ENCODE data around the gene MKKS.
"Not testable (repeated sequence)": the region's sequence is repeated elsewhere in the genome, so short reads cannot be mapped to it uniquely, and the experiment has no call there.

MKKS gene

DNA sequence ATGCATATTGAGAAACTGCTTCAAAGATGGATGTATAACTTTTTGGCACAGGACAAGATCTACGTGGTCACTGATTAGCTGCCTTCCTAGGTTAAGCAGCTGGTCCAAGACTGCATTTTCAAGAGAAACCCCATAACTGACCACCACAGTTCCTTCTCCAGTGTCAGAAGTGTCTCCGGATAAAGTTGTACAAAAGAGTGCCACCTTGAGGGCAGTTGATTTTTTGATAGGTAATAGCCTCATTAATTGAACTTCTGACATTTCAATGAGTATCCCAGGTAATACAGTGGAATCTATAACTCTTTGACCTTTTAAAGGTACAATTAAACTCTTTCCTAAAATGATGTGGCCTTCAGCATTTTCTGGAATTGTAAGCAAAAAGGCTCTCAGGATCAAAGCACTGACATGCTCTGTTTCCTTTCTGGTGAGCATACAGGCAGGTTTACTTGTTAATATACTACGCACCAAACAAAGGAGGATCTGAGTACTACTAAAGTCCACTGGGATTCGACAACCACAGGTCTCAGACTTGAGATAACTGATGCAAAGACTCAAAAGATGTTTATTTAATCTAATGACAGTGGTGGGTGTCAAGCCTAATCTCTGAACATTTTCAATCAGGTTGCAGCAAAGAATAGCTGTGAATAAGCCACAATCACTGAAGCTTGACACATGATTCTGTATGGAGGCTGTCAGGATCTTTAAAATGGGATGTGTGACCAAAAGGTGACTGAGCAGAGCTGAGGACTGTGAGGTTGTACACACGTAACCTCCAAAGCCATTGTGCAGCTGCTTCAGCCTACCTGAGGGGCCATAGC, 21.2 kb downstream of the MKKS start:
- no peak for DNase-seq (ENCODE audit: low read depth)

DNA sequence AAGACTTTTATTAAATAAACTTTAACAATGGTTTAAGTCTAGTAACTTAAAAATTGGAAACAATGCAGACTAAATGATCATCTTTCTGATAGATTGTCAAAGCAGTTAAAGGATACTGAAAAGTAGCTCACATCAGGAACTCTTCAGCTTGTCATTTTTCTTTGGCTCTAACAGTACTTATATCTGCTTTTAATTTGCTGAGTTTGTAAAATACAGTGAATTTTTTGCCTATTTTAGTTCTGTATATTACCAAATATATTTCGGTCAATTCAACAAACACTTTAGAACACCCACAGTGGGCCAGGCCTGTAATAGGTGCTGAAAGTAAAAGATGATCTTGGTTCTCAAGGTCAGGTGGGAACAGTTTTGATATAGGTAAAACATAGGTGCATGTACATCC, 22.3 kb downstream of the MKKS start:
- DNase-seq (ENCODE audit: low read depth), result no peak

DNA sequence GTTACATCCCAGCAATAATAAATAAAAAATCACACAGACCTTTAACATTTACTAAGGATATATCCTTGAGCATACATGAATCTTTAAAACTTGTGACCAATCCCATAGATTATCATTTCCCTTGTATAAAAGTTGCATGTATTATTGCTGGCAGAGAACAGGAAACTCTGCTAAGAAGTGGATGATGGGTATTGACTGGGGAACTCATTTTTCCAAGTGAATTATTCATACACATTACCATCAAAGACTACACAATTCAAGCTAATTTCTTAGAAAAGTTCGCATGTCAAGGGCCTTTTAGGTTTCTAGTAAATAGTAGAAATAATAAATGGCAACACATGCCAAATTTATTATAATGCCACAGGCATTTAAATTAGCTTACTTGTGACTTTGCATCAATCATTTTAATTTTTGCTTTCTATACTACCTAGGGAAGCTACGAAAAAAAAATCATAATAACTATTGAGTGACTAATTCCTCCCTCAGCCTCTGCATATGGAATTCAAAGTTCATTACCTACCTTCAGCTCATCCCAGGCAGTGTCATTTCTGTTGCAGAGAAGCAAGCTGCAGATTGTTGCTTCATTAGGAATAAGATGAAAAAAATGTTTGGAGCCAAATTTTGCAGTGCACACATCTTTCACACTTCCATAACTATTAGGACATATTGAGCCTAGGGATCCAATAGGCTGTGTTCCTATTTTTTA, 25.8 kb downstream of the MKKS start:
- DNase-seq (ENCODE audit: low read depth), result no peak

DNA sequence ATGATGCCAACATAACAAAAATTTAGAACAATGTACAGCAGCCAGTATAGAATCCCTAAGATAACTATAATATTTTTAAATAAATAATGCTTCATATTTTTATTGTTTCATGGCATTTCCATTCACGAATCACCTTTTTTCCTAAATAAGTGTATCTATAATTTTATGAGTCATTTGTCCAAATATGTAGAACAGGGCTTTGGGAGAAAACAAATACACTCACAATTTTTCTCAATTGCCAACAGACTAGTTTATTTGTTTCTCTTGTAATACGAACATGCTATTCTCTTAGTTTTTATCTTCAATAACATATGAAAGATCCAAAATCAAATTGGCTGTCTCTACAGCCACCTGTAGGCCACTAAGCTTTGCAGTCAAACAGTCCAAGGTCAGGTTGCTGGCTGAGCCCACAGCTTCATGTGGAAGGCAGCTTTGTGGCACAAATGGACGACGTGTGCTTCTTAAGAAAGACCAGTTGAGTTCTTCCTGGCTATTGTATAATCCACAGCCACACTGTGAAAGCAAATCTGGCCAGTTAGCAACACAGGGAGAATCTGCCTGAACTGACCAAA, 29.0 kb downstream of the MKKS start:
- no peak for DNase-seq (ENCODE audit: low read depth)

DNA sequence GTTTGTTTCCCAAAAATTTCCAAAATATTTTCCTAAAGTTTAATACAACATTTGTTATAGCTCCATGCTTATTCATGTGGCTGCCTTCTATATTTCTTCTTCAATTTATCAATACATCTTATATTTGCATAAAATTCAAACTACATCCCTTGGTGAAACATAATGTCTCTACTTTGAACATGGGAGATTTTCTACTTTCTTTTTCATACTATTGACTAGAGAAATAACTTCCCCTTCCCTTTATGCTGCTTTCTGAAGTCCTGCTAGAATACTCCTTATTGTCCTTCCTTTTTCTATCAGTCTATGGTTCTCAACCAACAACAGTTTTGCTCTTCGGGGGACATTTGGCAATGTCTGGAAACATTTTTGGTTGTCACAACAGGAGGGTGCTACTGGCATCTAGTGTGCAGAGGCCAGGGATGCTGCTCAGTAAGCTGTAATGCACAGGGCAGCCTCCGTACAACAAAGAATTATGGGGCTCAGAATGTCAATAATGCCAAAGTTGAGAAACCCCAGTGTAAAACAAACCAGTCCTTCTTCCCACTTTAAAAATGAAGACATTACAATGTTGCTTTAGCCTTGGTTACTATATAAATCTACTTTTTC, 29.9 kb downstream of the MKKS start:
- DNase-seq (ENCODE audit: low read depth), result no peak

DNA sequence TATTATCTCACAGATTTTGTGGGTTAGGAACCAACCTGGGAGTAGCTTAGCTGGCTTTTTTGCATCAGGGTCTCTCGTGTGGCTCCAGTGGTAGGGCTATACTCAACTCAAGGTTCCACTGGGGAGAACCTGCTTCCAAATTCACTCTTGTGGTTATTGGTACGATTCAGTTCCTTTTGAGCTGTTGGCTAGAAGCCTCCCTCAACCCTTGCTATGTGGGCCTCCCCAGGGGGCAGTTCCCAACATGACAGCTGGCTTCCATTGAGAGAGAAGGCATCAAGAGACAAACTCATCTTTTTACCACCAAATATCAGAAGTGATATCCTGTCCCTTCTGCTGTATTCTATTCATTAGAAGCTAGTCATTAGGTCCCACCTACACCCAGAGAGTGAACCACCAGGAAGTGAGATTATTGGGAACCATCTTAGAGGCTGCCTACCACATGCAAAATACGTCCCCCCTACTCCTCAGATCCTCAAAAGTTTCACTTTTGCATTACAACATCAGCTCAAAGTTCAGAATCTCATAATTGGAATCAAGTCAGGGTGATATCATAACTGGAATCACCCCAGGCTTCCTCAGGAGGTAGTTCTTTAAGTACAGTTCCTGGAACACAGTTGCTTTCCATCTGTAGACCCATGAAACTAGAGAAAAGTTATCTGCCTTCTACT, 30.9 kb downstream of the MKKS start:
- DNase-seq (ENCODE audit: low read depth), result no peak

DNA sequence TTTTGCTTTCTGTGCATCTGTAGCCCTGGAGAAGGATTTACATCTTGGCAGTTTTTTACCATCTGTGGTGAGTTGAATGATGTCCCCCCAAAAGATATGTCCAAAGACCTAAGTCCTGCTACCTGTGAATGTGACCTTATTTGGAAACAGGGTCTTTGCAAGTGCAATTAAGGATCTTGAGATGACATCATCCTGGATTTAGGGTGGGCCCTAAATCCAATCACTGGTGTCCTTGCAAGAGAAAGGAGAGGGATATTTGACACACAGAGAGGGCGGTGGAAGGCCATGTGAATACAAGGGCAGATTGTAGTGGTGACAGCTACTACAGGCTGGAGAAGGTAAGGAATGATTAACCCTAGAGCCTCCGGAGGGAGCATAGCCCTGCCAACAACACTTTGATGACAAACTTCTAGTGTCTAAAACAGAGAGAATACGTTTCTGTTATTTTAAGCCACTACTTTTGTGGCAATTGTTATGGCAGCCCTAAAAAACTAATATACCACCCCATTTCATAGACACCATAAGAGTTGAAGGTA, 35.1 kb downstream of the MKKS start:
- DNase-seq (ENCODE audit: low read depth), result no peak

DNA sequence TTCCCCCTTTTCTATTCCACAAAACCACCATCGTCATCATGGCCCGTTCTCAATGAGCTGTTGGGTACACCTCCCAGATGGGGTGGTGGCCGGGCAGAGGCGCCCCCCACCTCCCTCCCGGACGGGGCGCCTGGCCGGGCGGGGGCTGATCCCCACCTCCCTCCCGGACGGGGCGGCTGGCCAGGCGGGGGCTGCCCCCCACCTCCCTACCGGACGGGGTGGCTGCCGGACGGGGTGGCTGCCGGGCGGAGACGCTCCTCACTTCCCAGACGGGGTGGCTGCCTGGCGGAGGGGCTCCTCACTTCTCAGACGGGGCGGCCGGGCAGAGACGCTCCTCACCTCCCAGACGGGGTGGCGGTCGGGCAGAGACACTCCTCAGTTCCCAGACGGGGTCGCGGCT, 39.3 kb downstream of the MKKS start:
- DNase-seq (ENCODE audit: low read depth), result not testable (repeated sequence)

DNA sequence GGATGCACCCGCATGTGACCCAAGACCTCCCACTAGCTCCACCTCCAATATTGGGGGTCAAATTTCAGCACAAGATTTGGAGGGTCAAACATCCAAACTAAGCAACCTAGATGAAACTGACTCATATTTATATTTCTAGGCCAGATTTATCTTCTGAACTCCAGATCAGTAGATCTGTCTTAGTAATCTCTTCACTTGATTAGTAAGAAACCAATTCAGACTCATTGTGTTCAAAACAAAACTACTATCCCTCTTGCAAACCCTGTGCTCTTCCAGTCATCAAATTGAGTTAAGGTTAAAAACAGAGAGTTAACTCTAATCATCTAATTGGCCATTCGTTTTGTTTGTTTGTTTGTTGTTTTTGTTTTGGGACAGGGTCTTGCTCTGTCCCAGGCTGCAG, 43.3 kb downstream of the MKKS start:
- no peak for DNase-seq (ENCODE audit: low read depth)

DNA sequence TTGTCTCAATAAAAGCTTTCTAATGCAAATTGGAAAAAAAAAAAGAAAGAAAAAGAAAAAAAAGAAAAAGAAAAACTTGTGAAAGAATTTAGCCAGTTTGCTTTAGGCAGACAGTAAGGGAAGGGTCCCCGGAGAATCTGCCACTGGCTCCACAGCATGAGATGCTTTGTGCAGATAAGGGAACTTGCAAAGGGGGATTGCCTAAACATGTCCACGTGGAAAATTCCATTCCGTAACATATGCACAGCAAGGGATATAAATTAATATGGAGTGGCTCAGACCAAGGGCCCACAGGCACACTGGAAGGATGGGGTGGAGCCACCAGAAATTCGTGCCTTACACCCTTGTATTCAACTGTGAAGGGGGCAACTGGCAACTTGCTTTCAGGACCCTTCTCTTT, 45.4 kb downstream of the MKKS start:
- no peak for DNase-seq (ENCODE audit: low read depth)

DNA sequence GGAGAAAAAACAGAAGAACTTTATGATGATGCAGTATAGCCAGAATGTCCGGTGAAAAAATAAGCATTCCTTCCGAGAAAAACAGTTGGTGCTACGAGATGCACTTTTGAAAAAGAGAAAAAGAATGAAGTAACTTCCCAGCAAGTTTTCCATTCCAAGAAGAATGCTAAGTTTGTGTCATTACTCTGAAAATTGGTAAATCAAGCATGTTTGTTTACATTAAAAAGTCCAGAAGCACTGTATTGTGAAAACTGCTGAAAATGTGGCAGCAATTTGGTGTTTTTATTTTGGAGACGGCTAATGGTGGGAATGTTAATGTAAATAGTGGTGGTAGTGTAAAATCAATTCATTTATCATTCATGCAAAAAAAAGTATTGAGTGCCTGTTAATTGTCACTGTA, 46.3 kb downstream of the MKKS start:
- no peak for DNase-seq (ENCODE audit: low read depth)

DNA sequence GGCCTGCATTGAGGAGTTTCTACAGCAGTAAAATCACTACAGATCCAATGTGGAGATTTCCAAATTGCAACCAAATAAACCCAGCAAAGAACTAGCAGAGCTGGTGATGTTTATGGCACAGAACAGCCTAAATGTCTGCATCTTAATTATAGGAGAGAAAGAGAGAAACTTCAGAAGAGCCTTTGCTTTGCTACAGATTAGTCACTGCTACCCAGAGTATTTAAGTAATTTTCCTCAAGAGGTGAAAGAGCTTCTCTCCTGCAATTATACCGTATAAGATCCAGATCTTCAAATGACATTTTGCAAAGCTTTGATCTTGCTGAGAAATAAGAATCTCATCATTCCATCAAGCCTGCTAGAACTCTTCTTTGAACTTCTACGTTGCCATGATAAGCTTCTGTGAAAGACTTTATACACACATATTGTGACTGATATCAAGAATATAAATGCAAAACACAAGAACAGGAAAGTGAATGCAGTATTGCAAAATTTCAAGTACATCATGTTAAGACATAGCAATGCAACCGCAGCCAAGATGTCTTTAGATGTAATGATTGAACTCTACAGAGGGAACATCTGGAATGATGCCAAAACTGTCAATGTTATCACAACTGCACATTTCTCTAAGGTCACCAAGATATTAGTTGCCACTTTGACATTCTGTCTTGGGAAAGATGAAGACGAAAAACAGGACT, 48.0 kb downstream of the MKKS start:
- no peak for DNase-seq (ENCODE audit: low read depth)

DNA sequence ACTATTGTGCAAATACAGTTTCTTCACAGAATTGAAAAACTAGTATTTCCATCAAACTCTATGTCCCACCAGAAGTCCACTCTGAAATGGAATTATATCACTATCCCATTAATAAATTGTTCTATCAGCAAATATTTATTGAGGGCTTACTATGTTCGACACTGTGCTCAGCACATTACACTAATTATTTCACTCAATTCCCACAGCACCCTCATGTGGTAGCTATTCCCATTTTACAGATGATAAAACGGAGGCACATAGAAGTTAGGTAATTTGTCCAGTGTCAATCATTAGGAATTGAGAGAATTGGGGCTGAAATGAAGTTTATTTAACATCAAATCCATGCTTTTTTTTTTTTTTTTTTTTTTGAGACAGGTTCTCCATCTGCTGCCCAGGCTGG, 52.5 kb downstream of the MKKS start:
- no peak for DNase-seq (ENCODE audit: low read depth)

DNA sequence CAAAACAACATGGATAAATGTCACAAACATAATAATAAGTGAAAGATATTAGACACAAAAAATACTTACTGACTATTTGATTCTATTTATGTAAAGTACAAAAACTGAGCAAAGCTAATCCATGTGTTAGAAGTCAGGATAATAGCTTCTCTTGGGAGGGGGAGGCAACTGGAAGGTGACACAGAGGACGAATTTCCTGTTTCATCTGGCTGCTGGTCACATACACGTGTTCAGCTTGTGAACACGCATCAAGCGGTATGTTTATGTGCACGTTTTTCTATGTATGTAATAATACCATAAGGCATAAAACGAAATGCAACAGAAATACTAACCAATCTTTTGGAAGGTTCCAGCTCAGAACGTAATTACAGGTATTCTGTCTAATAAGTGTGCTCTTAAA, 54.3 kb downstream of the MKKS start:
- no peak for DNase-seq (ENCODE audit: low read depth)

DNA sequence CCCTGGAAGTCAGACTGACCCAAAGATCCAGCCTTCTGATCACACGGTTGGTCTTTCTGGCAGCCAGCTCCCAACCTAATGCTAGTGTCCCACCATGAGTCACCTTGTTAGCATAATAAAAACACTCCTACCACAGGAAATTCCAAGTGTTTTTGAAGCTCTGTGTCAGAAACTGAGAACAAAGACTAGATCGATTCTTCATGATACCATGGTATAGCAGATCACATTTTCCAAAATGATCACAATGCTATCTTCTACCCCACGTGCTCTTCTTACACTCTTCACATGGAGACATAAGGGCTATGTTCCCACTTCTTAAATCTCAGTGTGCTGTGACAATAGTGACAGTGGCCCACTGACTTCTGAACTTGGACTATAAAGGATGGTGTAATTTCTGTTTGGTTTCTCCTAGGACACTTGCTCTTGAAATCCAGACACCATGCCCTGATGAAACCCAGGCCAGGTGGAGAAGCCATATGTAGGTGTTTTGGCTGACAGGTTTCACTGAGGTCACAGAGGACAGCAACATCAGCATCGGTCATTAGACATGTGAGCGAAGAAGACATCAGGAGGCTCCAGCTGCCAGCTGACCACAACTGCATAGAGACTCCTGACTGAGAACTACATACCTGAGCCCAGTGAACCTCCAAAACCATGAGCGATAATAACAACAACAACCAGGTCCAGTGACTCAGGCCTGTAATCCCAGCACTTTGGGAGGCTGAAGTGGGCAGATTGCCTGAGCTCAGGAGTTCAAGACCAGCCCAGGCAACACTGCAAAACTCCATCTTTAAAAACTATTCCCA, 57.5 kb downstream of the MKKS start:
- peak; percentile 30 for DNase-seq (ENCODE audit: low read depth)

DNA sequence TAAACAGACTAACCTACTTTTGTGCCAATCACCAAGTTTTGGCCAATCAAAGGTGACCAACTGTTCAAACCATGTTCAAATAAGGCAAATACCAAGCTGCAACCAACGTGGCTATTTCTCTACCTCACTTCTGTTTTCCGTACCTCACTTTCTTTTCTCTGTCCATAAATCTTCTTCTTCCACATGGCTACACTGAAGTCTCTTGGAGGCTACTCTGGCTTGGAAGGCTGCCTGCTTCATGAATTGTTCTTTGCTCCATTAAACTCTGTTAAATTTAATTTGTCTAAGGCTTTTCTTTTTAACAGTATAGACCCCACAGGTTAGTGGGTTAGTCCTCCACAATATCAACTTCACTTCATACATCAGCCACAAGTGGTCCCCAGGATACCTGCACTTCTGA, 58.8 kb downstream of the MKKS start:
- no peak for DNase-seq (ENCODE audit: low read depth)

DNA sequence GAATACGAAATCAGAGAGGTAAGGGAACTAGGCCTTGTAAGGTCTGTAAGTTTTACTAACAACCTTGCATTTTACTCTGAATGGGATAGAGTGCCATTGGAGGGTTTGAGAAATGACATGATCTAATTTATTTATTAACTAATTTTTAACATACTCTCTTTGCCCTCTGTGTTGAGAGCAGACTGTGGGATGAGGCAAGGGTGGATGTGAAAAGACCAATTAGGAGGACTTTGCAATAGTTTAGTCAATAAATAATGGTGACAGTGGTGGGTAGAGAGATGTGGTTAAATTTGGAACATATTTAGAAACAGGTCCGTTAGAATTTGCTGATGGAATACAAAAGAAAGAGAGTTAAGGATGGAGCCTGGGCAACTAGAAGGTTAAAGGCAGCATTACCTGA, 60.0 kb downstream of the MKKS start:
- DNase-seq (ENCODE audit: low read depth), result no peak

DNA sequence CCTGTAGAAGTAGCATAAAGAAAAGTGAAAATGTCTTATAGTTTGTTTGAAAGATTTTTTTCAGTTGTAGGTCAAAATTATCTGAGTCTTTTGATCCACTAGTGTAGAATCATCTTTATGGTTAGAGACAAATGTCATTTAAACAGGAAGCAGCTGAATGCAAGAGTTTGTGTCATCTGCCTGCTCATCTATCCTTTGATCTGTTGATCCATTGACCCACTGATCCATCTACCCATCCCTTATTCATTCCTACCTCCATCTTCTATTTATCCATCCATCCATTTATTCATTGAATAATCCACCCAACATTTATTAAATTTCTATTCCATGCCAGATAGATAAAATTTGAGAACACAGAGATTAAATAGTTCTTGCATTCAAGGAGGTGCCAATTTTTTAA, 62.6 kb downstream of the MKKS start:
- no peak for DNase-seq (ENCODE audit: low read depth)

DNA sequence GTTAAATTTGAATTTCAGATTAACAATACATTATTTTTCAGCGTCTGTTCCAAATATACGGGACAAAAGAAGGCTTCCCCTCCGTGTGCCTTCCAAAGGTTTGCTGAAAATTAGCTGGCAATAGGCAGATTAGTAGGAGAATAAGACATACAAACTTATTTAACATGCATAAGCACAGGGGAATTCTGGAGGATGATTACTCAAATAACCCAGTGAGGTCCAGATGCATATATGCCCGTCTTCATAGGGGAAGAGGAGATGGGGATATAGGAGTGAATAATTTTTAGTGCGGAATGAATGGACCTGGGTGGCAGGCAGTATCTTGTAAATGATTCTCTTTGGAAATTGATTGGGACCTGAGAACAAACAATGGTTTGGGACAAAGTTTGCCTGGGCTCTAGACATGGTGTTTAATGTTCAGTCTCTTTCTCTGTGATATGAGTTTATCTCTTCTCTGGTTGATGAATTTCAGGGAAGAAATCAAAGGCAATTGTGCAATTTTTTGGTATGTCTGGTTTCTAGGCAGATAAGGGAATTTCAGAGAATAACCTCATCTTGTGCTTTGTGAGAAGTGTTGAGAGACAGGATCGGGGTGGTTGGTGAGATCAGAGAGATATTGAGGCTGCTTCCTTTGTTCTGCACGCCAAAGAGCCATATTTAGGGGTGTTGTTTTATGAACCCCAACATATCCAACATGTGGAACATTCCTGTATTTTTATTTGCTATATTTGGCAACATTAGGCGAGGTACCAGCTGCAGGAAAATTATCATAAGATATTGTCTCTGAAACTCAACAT, 63.7 kb downstream of the MKKS start:
- DNase-seq (ENCODE audit: low read depth), result no peak

DNA sequence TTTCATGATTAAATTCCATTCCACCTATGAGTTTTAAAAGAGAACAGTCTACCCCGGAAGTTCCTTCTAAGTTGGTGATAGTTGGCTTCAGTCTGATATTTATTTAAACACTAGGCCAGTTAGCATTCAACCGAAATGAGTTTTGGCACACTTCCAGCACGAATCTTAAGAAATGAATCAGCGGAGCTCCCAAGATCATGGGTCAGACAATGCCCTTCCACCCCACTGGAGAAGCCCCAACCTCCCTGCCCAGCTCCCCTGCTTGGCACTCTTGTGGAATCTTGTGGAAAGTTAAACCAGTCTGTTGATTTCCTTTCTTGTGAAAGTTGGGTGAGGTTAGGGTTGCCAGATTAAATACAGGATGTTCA, 64.3 kb downstream of the MKKS start:
- DNase-seq (ENCODE audit: low read depth), result peak; percentile 16
